H1 (cell line): ENCODE results near the gene CIDEA. TPM values are rescaled to one million over a fixed set of nuclear protein-coding genes. Genes with fewer than 3 reads are reported as not detected.

Experiments
- CTCF ChIA-PET: fragments of 300-600 bp; sonication (Branson Sonifier 250); formaldehyde crosslinking; loops from one replicate; lab custom pipeline; 2021; ENCODE audit not compliant: partially characterized antibody; lab: Charles Lee
- POLR2A ChIA-PET: fragments of 300-600 bp; sonication (Branson Sonifier 250); formaldehyde crosslinking; loops from one replicate; lab custom pipeline; 2021; ENCODE audit warnings: inconsistent platforms; ENCODE audit not compliant: partially characterized antibody; lab: Charles Lee
- DNase-seq, 2 experiments: peaks; one replicate each; pipeline versions ENCODE4 v3.0.0 to v3.0.0-alpha.2; 2010 to 2022; ENCODE audit warnings: low spot score in 2 of 2, low read depth in 1 of 2, mixed read lengths in 1 of 2
- FAIRE-seq: peaks from 2 replicates; lab custom pipeline; 2011; peaks lifted over from hg19 to GRCh38; lab: Jason Lieb, UNC
- H2AFZ ChIP-seq: 2 replicates; pipeline ENCODE4 v1.8.1; 2012; ENCODE audit warnings: low read length, inconsistent platforms
- H2AK5ac ChIP-seq: 2 replicates; pipeline ENCODE4 v1.6.1; 2013; ENCODE audit warnings: low read depth, low read length
- H2BK120ac ChIP-seq: replicated peaks from 2 replicates; pipeline ENCODE3; 2013; ENCODE audit warnings: low read depth, low read length, inconsistent platforms
- H2BK12ac ChIP-seq: 2 replicates; pipeline ENCODE4 v1.6.1; 2013; ENCODE audit warnings: low read depth, low read length
- H2BK15ac ChIP-seq: 2 replicates; pipeline ENCODE4 v1.6.1; 2013; ENCODE audit warnings: low read length
- H2BK20ac ChIP-seq: 2 replicates; pipeline ENCODE4 v1.6.1; 2013; ENCODE audit warnings: low read length
- H2BK5ac ChIP-seq: 2 replicates; pipeline ENCODE4 v1.6.1; 2013; ENCODE audit warnings: low read depth, low read length
- H3K14ac ChIP-seq: 2 replicates; pipeline ENCODE4 v1.6.1; 2013; ENCODE audit warnings: inconsistent platforms; ENCODE audit not compliant: insufficient read length
- H3K18ac ChIP-seq: 2 replicates; pipeline ENCODE4 v1.6.1; 2013; ENCODE audit warnings: low read length; ENCODE audit errors: extremely low read depth
- H3K23ac ChIP-seq: 2 replicates; pipeline ENCODE4 v1.6.1; 2013; ENCODE audit warnings: inconsistent platforms; ENCODE audit not compliant: insufficient read length
- H3K23me2 ChIP-seq: 2 replicates; pipeline ENCODE4 v1.6.1; 2013; ENCODE audit warnings: low read depth, low read length
- H3K27ac ChIP-seq: 2 replicates; pipeline ENCODE4 v1.6.1; 2011; ENCODE audit warnings: low read depth, low read length, inconsistent platforms
- H3K27me3 ChIP-seq, 4 experiments: replicated peaks in 1 of 4; 1 replicate in 1 of 4; 2 replicates in 3 of 4; pipeline versions ENCODE4 v1.6.1 to v1.8.1; 2011 to 2013; ENCODE audit warnings: low read length in 3 of 4, mild to moderate bottlenecking in 3 of 4, inconsistent platforms in 2 of 4, mixed read lengths in 2 of 4, moderate library complexity in 1 of 4; ENCODE audit not compliant: control insufficient read depth in 3 of 4, insufficient read depth in 3 of 4; ENCODE audit errors: extremely low read depth in 1 of 4
- H3K36me3 ChIP-seq, 4 experiments: 2 replicates each; pipeline versions ENCODE4 v1.6.1 to v1.8.1; 2011 to 2013; ENCODE audit warnings: mild to moderate bottlenecking in 4 of 4, low read length in 3 of 4, moderate library complexity in 2 of 4, control low read depth in 1 of 4, inconsistent platforms in 1 of 4; ENCODE audit not compliant: insufficient read depth in 4 of 4, control insufficient read depth in 2 of 4
- H3K4ac ChIP-seq: replicated peaks from 2 replicates; pipeline ENCODE3; 2013; ENCODE audit warnings: low read length, low read depth, mixed read lengths, inconsistent platforms; ENCODE audit not compliant: insufficient read length
- H3K4me1 ChIP-seq, 4 experiments: replicated peaks in 1 of 4; 1 replicate in 1 of 4; 2 replicates in 3 of 4; pipeline versions ENCODE4 v1.6.1 to v1.8.1; 2011 to 2013; ENCODE audit warnings: low read length in 3 of 4, inconsistent platforms in 2 of 4, mixed read lengths in 1 of 4; ENCODE audit not compliant: insufficient read depth in 4 of 4, control insufficient read depth in 3 of 4
- H3K4me2 ChIP-seq, 2 experiments: 2 replicates each; pipeline versions ENCODE4 v1.6.1 to v1.8.1; 2011 to 2013; ENCODE audit warnings: low read depth in 2 of 2, low read length in 2 of 2, control low read depth in 1 of 2, inconsistent platforms in 1 of 2, mild to moderate bottlenecking in 1 of 2; ENCODE audit not compliant: insufficient read depth in 1 of 2
- H3K4me3 ChIP-seq, 4 experiments: fragments of 200-600, 300-600 bp in 1 of 4; sonication (generic), shearing (Covaris generic), sonication (Bioruptor Twin) in 1 of 4; 2 replicates each; pipeline versions ENCODE4 v1.5.1 to v1.8.1; 2011 to 2016; ENCODE audit warnings: low read length in 4 of 4, low read depth in 3 of 4, control low read depth in 2 of 4, inconsistent platforms in 2 of 4, mild to moderate bottlenecking in 2 of 4, mixed read lengths in 1 of 4, moderate library complexity in 1 of 4; ENCODE audit not compliant: insufficient read depth in 2 of 4; ENCODE audit errors: extremely low read depth in 1 of 4
- H3K56ac ChIP-seq: replicated peaks from 2 replicates; pipeline ENCODE3; 2013; ENCODE audit warnings: low read depth, mild to moderate bottlenecking, mixed read lengths, low read length, inconsistent platforms; ENCODE audit not compliant: insufficient read length
- H3K79me1 ChIP-seq: 2 replicates; pipeline ENCODE4 v1.6.1; 2013; ENCODE audit warnings: low read depth, low read length, control low read depth
- H3K79me2 ChIP-seq, 2 experiments: 2 replicates each; pipeline versions ENCODE4 v1.6.1 to v1.8.1; 2012 to 2013; ENCODE audit warnings: low read length in 2 of 2, mild to moderate bottlenecking in 2 of 2, inconsistent platforms in 1 of 2; ENCODE audit not compliant: insufficient read depth in 2 of 2, control insufficient read depth in 1 of 2
- H3K9ac ChIP-seq, 4 experiments: replicated peaks in 1 of 4; 1 replicate in 1 of 4; 2 replicates in 3 of 4; pipeline versions ENCODE4 v1.6.1 to v1.8.1; 2011 to 2013; ENCODE audit warnings: low read depth in 3 of 4, low read length in 3 of 4, control low read depth in 2 of 4, mild to moderate bottlenecking in 2 of 4, moderate library complexity in 2 of 4, inconsistent platforms in 1 of 4; ENCODE audit errors: extremely low read depth in 1 of 4
- H3K9me3 ChIP-seq, 2 experiments: 2 replicates each; pipeline versions ENCODE4 v1.6.1 to v1.8.1; 2012 to 2013; ENCODE audit warnings: mild to moderate bottlenecking in 2 of 2, moderate library complexity in 2 of 2, control low read depth in 1 of 2, inconsistent platforms in 1 of 2, low read depth in 1 of 2, low read length in 1 of 2, mixed read lengths in 1 of 2; ENCODE audit not compliant: insufficient read depth in 2 of 2
- H4K20me1 ChIP-seq, 2 experiments: replicated peaks in 1 of 2; 2 replicates each; pipeline versions ENCODE3 to v1.8.1; 2011 to 2013; ENCODE audit warnings: inconsistent platforms in 2 of 2, low read length in 2 of 2, mild to moderate bottlenecking in 1 of 2; ENCODE audit not compliant: insufficient read depth in 2 of 2, control insufficient read depth in 1 of 2
- H4K5ac ChIP-seq: 2 replicates; pipeline ENCODE4 v1.6.1; 2013; ENCODE audit warnings: low read length, low read depth, mixed read lengths, inconsistent platforms; ENCODE audit not compliant: insufficient read length
- H4K8ac ChIP-seq: 2 replicates; pipeline ENCODE4 v1.8.0; 2013; ENCODE audit warnings: mild to moderate bottlenecking, moderate library complexity, low read length, inconsistent platforms; ENCODE audit not compliant: insufficient read depth; ENCODE audit errors: extremely low read depth
- H4K91ac ChIP-seq: replicated peaks from 2 replicates; pipeline ENCODE3; 2013; ENCODE audit warnings: low read length, mixed read lengths, inconsistent platforms; ENCODE audit not compliant: insufficient read length
- FOSL1 ChIP-seq: IDR thresholded peaks from 2 replicates; pipeline ENCODE4 v1.6.1; 2011; ENCODE audit warnings: mild to moderate bottlenecking, low read depth, low read length, moderate library complexity; ENCODE audit not compliant: insufficient read depth
- SUZ12 ChIP-seq: fragments of 200-600 bp; sonication (generic); IDR thresholded peaks from 2 replicates; pipeline ENCODE4 v1.6.1; 2012; ENCODE audit warnings: mild to moderate bottlenecking, inconsistent platforms, low read length, moderate library complexity, mixed read lengths
- TCF12 ChIP-seq: IDR thresholded peaks from 2 replicates; pipeline ENCODE4 v1.6.1; 2011; ENCODE audit warnings: low read depth, mild to moderate bottlenecking, low read length
- WGBS, 2 experiments: shearing (Covaris generic) in 1 of 2; methylation state at CpG; one replicate each; pipeline versions ENCODE4 v1.1.6 to v1.1.7; 2013 to 2015; ENCODE audit warnings: low lambda C conversion rate in 2 of 2, mixed read lengths in 2 of 2, inconsistent platforms in 1 of 2, low coverage in 1 of 2, missing lambda C conversion rate in 1 of 2; ENCODE audit not compliant: insufficient replicate concordance in 2 of 2, insufficient coverage in 1 of 2, insufficient read length in 1 of 2; ENCODE audit errors: extremely low coverage in 1 of 2, missing lambda C conversion rate in 1 of 2; 5-methylcytosine and 5-hydroxymethylcytosine counted together
- polyA plus RNA-seq, 7 experiments: library from polyadenylated mRNA; depleted of rRNA in 3 of 7; stranded (reverse) in 5 of 7; unstranded in 2 of 7; fragments of >200 nt in 5 of 7; fragments of 200-250 nt in 2 of 7; gene quantifications; 1 replicate in 5 of 7; 2 replicates in 1 of 7; 4 replicates in 1 of 7; pipeline versions ENCODE4 v1.2.1 to v1.2.3, GENCODE V29; 2011 to 2013; ENCODE audit warnings: missing spikeins in 2 of 7, mixed read lengths in 2 of 7
- total RNA-seq: library from RNA; stranded (reverse); fragmentation: NEBNext Ultra II Directional; extraction: Animal tissue kit (Norgen Biotek cat#: 25700); gene quantifications from 2 replicates; pipeline ENCODE4 v1.2.1, GENCODE V29; 2021

Gene CIDEA
- total and polyA plus RNA-seq, 2 of the 8 experiments (the other 6 are each of a cell fraction or from before 2014, with no cell fraction given), result not detected

DNA sequence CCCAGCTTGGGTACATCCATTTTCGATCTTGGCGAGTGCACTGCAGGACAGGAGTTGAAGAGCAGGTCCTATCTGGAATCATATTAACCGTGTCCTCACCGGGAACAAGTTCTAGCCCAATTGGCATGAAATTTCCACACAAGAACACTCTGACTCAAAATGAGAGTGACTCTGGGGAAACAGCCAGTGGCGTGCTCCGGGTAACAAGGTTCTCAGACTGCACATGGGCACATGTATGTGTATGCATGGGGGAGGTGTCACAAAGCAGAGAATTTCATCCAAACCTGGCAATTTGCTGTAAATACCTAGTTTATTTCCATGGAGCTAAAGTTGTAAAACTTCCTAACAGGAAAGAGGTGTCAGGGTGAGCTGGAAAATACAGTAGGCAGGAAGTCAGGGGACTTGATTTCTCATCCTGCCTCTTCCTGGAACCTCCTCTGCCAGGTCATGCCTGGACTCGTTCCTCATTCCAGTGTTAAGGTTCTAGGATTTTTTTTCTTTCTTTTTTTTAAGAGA lies 55.6 kb downstream of the CIDEA start:
- H4K8ac ChIP-seq, result no peak overlapping the region
- ChIA-PET POLR2A (interaction anchor here (0.9 to 6.1 kb wide), 8 partner anchors 8 to 65 kb away, joined by 3 to 49 read pairs (median 8); no protein-coding TSS in a partner anchor), CTCF (interaction anchor here (0.7 to 11.7 kb wide), 12 partner anchors 12 to 38 kb away, joined by 3 to 96 read pairs (median 4); no protein-coding TSS in a partner anchor)
- peaks cover 0 to 28% (median 20%) of the 10 kb centered on the region in 4 experiments; a peak in 5 of 7 replicates for H3K27me3 ChIP-seq
- WGBS, 2 experiments, result 83% methylated on average over 7 of the region's 7 CpGs; no CpG with 5 or more reads in 1 of the 2 experiments
- H2AK5ac ChIP-seq, result no peak overlapping the region; the same call in 1 of the 2 replicates
- H2BK15ac ChIP-seq, result no peak overlapping the region
- DNase-seq, result no peak
- peaks cover 11% of the 10 kb centered on the region for H3K23me2 ChIP-seq
- H4K20me1 ChIP-seq, result peaks cover 0 to 3% of the 10 kb centered on the region in 2 experiments
- H2BK12ac ChIP-seq, result no peak overlapping the region
- no peak overlapping the region for H4K91ac ChIP-seq
- peaks cover 0 to 16% (median 12%) of the 10 kb centered on the region in 4 experiments; a peak in 6 of 7 replicates for H3K4me1 ChIP-seq
- no peak overlapping the region for H2BK5ac ChIP-seq
- no peak overlapping the region for H3K14ac ChIP-seq
- H3K4me3 ChIP-seq, result peak overlapping the region; percentile 3 to 81 (median 36); a peak in 3 of 8 replicates
- no peak overlapping the region for H3K18ac ChIP-seq
- no peak overlapping the region for H4K5ac ChIP-seq
- no peaks in the 10 kb centered on the region for H3K9me3 ChIP-seq
- H3K79me1 ChIP-seq, result no peaks in the 10 kb centered on the region
- H3K79me2 ChIP-seq, result peaks cover 0 to 6% of the 10 kb centered on the region in 2 experiments; a peak in 3 of 4 replicates
- H2BK120ac ChIP-seq, result no peak overlapping the region
- FAIRE-seq, result no peak
- H3K23ac ChIP-seq, result no peak overlapping the region
- peaks cover 0 to 28% (median 6%) of the 10 kb centered on the region in 4 experiments; a peak in 4 of 8 replicates for H3K36me3 ChIP-seq
- H2BK20ac ChIP-seq, result no peak overlapping the region
- H2AFZ ChIP-seq, result no peak overlapping the region
- H3K4me2 ChIP-seq, result peak overlapping the region; percentile 78
- no peak overlapping the region for H3K27ac ChIP-seq
- H3K9ac ChIP-seq, result no peak overlapping the region
- H3K56ac ChIP-seq, result no peak overlapping the region
- H3K4ac ChIP-seq, result no peak overlapping the region
- TF ChIP-seq TCF12, result no peak
- TF ChIP-seq FOSL1, result no peak
- no peak for TF ChIP-seq SUZ12
